ENCODE results near the gene LETM1.
"Not testable (repeated sequence)": the region's sequence is repeated elsewhere in the genome, so short reads cannot be mapped to it uniquely, and the experiment has no call there.

DNA sequence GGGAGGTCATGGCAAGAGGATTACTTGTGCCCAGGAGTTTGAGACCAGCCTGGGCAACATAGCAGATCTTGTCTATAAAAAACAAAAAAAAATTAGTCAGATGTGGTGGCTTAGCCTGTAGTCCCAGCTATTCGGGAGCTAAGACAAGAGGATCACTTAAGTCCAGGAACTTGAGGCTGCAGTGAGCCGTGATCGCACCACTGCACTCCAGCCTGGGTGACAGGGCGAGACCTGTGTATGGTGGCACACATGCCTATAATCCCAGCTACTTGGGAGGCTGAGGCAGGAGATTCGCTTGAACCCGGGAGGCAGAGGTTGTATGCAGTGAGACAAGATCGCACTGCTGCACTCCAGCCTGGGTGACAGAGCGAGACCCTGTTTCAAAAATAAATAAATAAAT, 20.1 kb downstream of the LETM1 start:
- TF ChIP-seq, protein P1, sequence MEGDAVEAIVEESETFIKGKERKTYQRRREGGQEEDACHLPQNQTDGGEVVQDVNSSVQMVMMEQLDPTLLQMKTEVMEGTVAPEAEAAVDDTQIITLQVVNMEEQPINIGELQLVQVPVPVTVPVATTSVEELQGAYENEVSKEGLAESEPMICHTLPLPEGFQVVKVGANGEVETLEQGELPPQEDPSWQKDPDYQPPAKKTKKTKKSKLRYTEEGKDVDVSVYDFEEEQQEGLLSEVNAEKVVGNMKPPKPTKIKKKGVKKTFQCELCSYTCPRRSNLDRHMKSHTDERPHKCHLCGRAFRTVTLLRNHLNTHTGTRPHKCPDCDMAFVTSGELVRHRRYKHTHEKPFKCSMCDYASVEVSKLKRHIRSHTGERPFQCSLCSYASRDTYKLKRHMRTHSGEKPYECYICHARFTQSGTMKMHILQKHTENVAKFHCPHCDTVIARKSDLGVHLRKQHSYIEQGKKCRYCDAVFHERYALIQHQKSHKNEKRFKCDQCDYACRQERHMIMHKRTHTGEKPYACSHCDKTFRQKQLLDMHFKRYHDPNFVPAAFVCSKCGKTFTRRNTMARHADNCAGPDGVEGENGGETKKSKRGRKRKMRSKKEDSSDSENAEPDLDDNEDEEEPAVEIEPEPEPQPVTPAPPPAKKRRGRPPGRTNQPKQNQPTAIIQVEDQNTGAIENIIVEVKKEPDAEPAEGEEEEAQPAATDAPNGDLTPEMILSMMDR (IDR thresholded peaks at IDR 0.05), result not testable (repeated sequence)
- not testable (repeated sequence) for TF ChIP-seq POLR2A (IDR thresholded peaks at IDR 0.05)
